ENCODE data around the gene NEK7. TPM values are rescaled to one million over a fixed set of nuclear protein-coding genes. Genes with fewer than 3 reads are reported as not detected.

NEK7 gene
- total and polyA plus RNA-seq, 10 donors: 16.9 to 120 (median 73.2) TPM

GRCh38 chr1:198113342-198113750, 43.5 kb upstream of the NEK7 start:
- intact Hi-C loops (cut with DNase I; ENCODE audit: low total_unique reads): no loop called here
- TF ChIP-seq POLR2A (IDR thresholded peaks at IDR 0.05) (no peak), POLR2AphosphoS5 (IDR thresholded peaks at IDR 0.05) (no peak), CTCF (IDR thresholded peaks at IDR 0.05 in 8 of 11, conservative IDR thresholded peaks at IDR 0.05 in 3 of 11) (no peak)
- Histone ChIP-seq H3K27ac (no peak overlapping the region), H3K27me3 (replicated peaks in 1 of 7) (no peaks in the 10 kb centered on the region), H3K4me1 (no peaks in the 10 kb centered on the region), H3K36me3 (no peaks in the 10 kb centered on the region), H3K9me3 (no peaks in the 10 kb centered on the region), H3K4me3 (no peak overlapping the region)
- DNase-seq: no peak

- no peak for DNase-seq
- intact Hi-C loops (cut with DNase I; ENCODE audit: low total_unique reads): no loop called here
- Histone ChIP-seq H3K4me3 (no peak overlapping the region), H3K4me1 (no peaks in the 10 kb centered on the region), H3K27ac (no peak overlapping the region), H3K36me3 (no peaks in the 10 kb centered on the region), H3K27me3 (replicated peaks in 1 of 7) (no peaks in the 10 kb centered on the region), H3K9me3 (no peaks in the 10 kb centered on the region)
- 47 to 66% (median 59%) methylated on average over 1 of the region's 1 CpG for WGBS, 5 donors
- TF ChIP-seq CTCF (IDR thresholded peaks at IDR 0.05 in 8 of 11, conservative IDR thresholded peaks at IDR 0.05 in 3 of 11) (no peak), POLR2A (IDR thresholded peaks at IDR 0.05) (no peak), POLR2AphosphoS5 (IDR thresholded peaks at IDR 0.05) (no peak)
Measured at GRCh38 chr1:198116069-198116468, 40.7 kb upstream of the NEK7 start.

- WGBS, 5 donors: 86 to 97% (median 92%) methylated on average over 5 of the region's 5 CpGs
- intact Hi-C loops (cut with DNase I; ENCODE audit: low total_unique reads): no loop called here
- no peaks in the 10 kb centered on the region for H3K36me3 ChIP-seq
- H3K9me3 ChIP-seq: no peaks in the 10 kb centered on the region
- no peak overlapping the region for H3K4me3 ChIP-seq
- DNase-seq: no peak
- no peak overlapping the region for H3K27ac ChIP-seq
- no peaks in the 10 kb centered on the region for H3K27me3 ChIP-seq (replicated peaks in 1 of 7)
- H3K4me1 ChIP-seq: no peaks in the 10 kb centered on the region
- TF ChIP-seq CTCF (IDR thresholded peaks at IDR 0.05 in 8 of 11, conservative IDR thresholded peaks at IDR 0.05 in 3 of 11) (no peak), POLR2A (IDR thresholded peaks at IDR 0.05) (no peak)
Measured at GRCh38 chr1:198116469-198116868, 40.3 kb upstream of the NEK7 start.

GRCh38 chr1:198117267-198117666, 39.5 kb upstream of the NEK7 start:
- H3K27me3 ChIP-seq (replicated peaks in 1 of 7): no peaks in the 10 kb centered on the region
- TF ChIP-seq CTCF (IDR thresholded peaks at IDR 0.05 in 8 of 11, conservative IDR thresholded peaks at IDR 0.05 in 3 of 11): no peak
- TF ChIP-seq POLR2A (IDR thresholded peaks at IDR 0.05): no peak
- no peak for TF ChIP-seq POLR2AphosphoS5 (IDR thresholded peaks at IDR 0.05)

More at GRCh38 chr1:198117267-198117666, 39.5 kb upstream of the NEK7 start:
- no peak overlapping the region for H3K27ac ChIP-seq
- H3K36me3 ChIP-seq: no peaks in the 10 kb centered on the region
- WGBS, 5 donors: 74 to 94% (median 89%) methylated on average over 1 of the region's 1 CpG
- no peaks in the 10 kb centered on the region for H3K4me1 ChIP-seq
- no peak for DNase-seq
- intact Hi-C loops (cut with DNase I; ENCODE audit: low total_unique reads): no loop called here
- no peaks in the 10 kb centered on the region for H3K9me3 ChIP-seq
- H3K4me3 ChIP-seq: no peak overlapping the region

Measured in spleen (tissue), 11 donors.